Naive B cell (primary cell): ENCODE measurements around the gene SH3PXD2A. TPM values are rescaled to one million over a fixed set of nuclear protein-coding genes. Genes with fewer than 3 reads are reported as not detected.
"Not testable (repeated sequence)": the region's sequence is repeated elsewhere in the genome, so short reads cannot be mapped to it uniquely, and the experiment has no call there.

Source experiments
- ATAC-seq, 2 donors: fragments of 150-1000 bp; cut with Tn5 transposase; 2 replicates each; pipeline ENCODE4 v1.10.0; 2021; ENCODE audit warnings: low read depth in 2 of 2, mild to moderate bottlenecking in 2 of 2, moderate library complexity in 2 of 2
- DNase-seq: peaks from one replicate; pipeline ENCODE4 v3.0.0; 2022
- H3K27ac Mint-ChIP-seq, 6 donors: one replicate each; pipeline ENCODE4 v1.8.0; 2020 to 2022; ENCODE audit warnings: mild to moderate bottlenecking in 6 of 6, mixed read lengths in 6 of 6, moderate library complexity in 5 of 6, inconsistent platforms in 2 of 6
- H3K27me3 Mint-ChIP-seq, 3 donors: one replicate each; pipeline ENCODE4 v1.8.0; 2021 to 2022; ENCODE audit warnings: mixed read lengths in 3 of 3, mild to moderate bottlenecking in 1 of 3
- H3K36me3 Mint-ChIP-seq, 2 donors: one replicate each; pipeline ENCODE4 v1.8.0; 2020 to 2022; ENCODE audit warnings: mixed read lengths in 2 of 2, inconsistent platforms in 1 of 2, mild to moderate bottlenecking in 1 of 2
- H3K4me1 Mint-ChIP-seq, 3 donors: one replicate each; pipeline ENCODE4 v1.8.0; 2020 to 2022; ENCODE audit warnings: mixed read lengths in 3 of 3, inconsistent platforms in 1 of 3, mild to moderate bottlenecking in 1 of 3, moderate library complexity in 1 of 3
- H3K4me3 Mint-ChIP-seq, 8 donors: one replicate each; pipeline ENCODE4 v1.8.0; 2020 to 2022; ENCODE audit warnings: mild to moderate bottlenecking in 8 of 8, mixed read lengths in 8 of 8, moderate library complexity in 8 of 8, inconsistent platforms in 2 of 8
- H3K9me3 Mint-ChIP-seq, 7 donors: one replicate each; pipeline ENCODE4 v1.8.0; 2020 to 2022; ENCODE audit warnings: mixed read lengths in 7 of 7, mild to moderate bottlenecking in 5 of 7, inconsistent platforms in 2 of 7, moderate library complexity in 1 of 7
- polyA plus RNA-seq, 6 donors: library from polyadenylated mRNA; unstranded; fragments of 300-500 nt; fragmentation: Illumina TruSeq; gene quantifications; one replicate each; pipeline ENCODE4 v1.2.3, GENCODE V29; 2021; ENCODE audit warnings: low read depth in 6 of 6

The SH3PXD2A gene
- polyA plus RNA-seq, 6 donors from 2014 or later = 0.47 to 1.4 (median 0.72) TPM; not detected in 1

- Mint-ChIP-seq H3K27ac (no peak overlapping the region), H3K4me1 (no peaks in the 10 kb centered on the region), H3K9me3 (no peaks in the 10 kb centered on the region), H3K27me3 (no peaks in the 10 kb centered on the region), H3K4me3 (no peak overlapping the region), H3K36me3 (peaks cover 0 to 9% of the 10 kb centered on the region in 2 donors)
- no peak for ATAC-seq
- no peak for DNase-seq
These were observed 242.7 kb downstream of the SH3PXD2A start for GRCh38 chr10:103612462-103613365.

- H3K27me3 Mint-ChIP-seq = no peaks in the 10 kb centered on the region
- H3K4me3 Mint-ChIP-seq = no peak overlapping the region
- peaks cover 0 to 2% (median 0%) of the 10 kb centered on the region in 7 donors for H3K9me3 Mint-ChIP-seq
- DNase-seq (no peak), ATAC-seq (no peak)
- peaks cover 0 to 9% of the 10 kb centered on the region in 2 donors for H3K36me3 Mint-ChIP-seq
- no peaks in the 10 kb centered on the region for H3K4me1 Mint-ChIP-seq
- H3K27ac Mint-ChIP-seq = peak overlapping the region in 2 of 6 donors; percentile 32 to 51
These were observed 244.4 kb downstream of the SH3PXD2A start for GRCh38 chr10:103610921-103611511.

- H3K4me3 Mint-ChIP-seq = no peak overlapping the region
- peak overlapping the region in 1 of 6 donors; percentile 20 for H3K27ac Mint-ChIP-seq
- H3K4me1 Mint-ChIP-seq = no peaks in the 10 kb centered on the region
- H3K36me3 Mint-ChIP-seq = peaks cover 0 to 9% of the 10 kb centered on the region in 2 donors
- H3K27me3 Mint-ChIP-seq = no peaks in the 10 kb centered on the region
- ATAC-seq (no peak), DNase-seq (no peak)
- H3K9me3 Mint-ChIP-seq = peaks cover 0 to 5% (median 0%) of the 10 kb centered on the region in 7 donors
These were observed 245.3 kb downstream of the SH3PXD2A start for GRCh38 chr10:103610083-103610472.

GRCh38 chr10:103609231-103610082 is 245.9 kb downstream of the SH3PXD2A start:
- peak overlapping the region in 1 of 6 donors; percentile 81 for H3K27ac Mint-ChIP-seq
- ATAC-seq = no peak
- H3K27me3 Mint-ChIP-seq = no peaks in the 10 kb centered on the region
- H3K9me3 Mint-ChIP-seq = peaks cover 0 to 5% (median 0%) of the 10 kb centered on the region in 7 donors
- H3K36me3 Mint-ChIP-seq = peaks cover 0 to 9% of the 10 kb centered on the region in 2 donors
- no peak for DNase-seq
- H3K4me3 Mint-ChIP-seq = no peak overlapping the region
- no peaks in the 10 kb centered on the region for H3K4me1 Mint-ChIP-seq

GRCh38 chr10:103608056-103608455 is 247.3 kb downstream of the SH3PXD2A start:
- ATAC-seq, H3K4me1 Mint-ChIP-seq, H3K27ac Mint-ChIP-seq, H3K9me3 Mint-ChIP-seq, H3K27me3 Mint-ChIP-seq, H3K4me3 Mint-ChIP-seq, DNase-seq: not testable (repeated sequence)
- peaks cover 0 to 10% of the 10 kb centered on the region in 2 donors for H3K36me3 Mint-ChIP-seq

- ATAC-seq, DNase-seq, H3K9me3 Mint-ChIP-seq, H3K4me1 Mint-ChIP-seq, H3K27me3 Mint-ChIP-seq, H3K27ac Mint-ChIP-seq, H3K4me3 Mint-ChIP-seq: not testable (repeated sequence)
- peaks cover 0 to 14% of the 10 kb centered on the region in 2 donors for H3K36me3 Mint-ChIP-seq
These were observed 248.3 kb downstream of the SH3PXD2A start for GRCh38 chr10:103607051-103607450.

GRCh38 chr10:103606097-103606438 is 249.3 kb downstream of the SH3PXD2A start:
- H3K4me3 Mint-ChIP-seq, H3K36me3 Mint-ChIP-seq, H3K4me1 Mint-ChIP-seq, ATAC-seq, H3K9me3 Mint-ChIP-seq, DNase-seq, H3K27me3 Mint-ChIP-seq: not testable (repeated sequence)
- peak overlapping the region in 1 of 6 donors; percentile 56 for H3K27ac Mint-ChIP-seq

- Mint-ChIP-seq H3K36me3 (peaks cover 0 to 9% of the 10 kb centered on the region in 2 donors), H3K9me3 (peaks cover 0 to 5% (median 0%) of the 10 kb centered on the region in 7 donors), H3K4me3 (no peak overlapping the region), H3K27me3 (no peaks in the 10 kb centered on the region), H3K4me1 (no peaks in the 10 kb centered on the region), H3K27ac (peak overlapping the region in 2 of 6 donors; percentile 9 to 56)
- no peak for ATAC-seq
- peak; percentile 14 for DNase-seq
These were observed 249.8 kb downstream of the SH3PXD2A start for GRCh38 chr10:103605359-103606096.

GRCh38 chr10:103603382-103603781 is 252.0 kb downstream of the SH3PXD2A start:
- H3K36me3 Mint-ChIP-seq = peaks cover 0 to 9% of the 10 kb centered on the region in 2 donors
- DNase-seq (no peak), ATAC-seq (no peak)
- H3K27me3 Mint-ChIP-seq = no peaks in the 10 kb centered on the region
- H3K9me3 Mint-ChIP-seq = peaks cover 0 to 5% (median 0%) of the 10 kb centered on the region in 7 donors
- no peak overlapping the region for H3K4me3 Mint-ChIP-seq
- no peak overlapping the region for H3K27ac Mint-ChIP-seq
- no peaks in the 10 kb centered on the region for H3K4me1 Mint-ChIP-seq

- Mint-ChIP-seq H3K27me3 (no peaks in the 10 kb centered on the region), H3K4me3 (no peak overlapping the region), H3K9me3 (peaks cover 0 to 5% (median 0%) of the 10 kb centered on the region in 7 donors), H3K36me3 (peaks cover 0 to 9% of the 10 kb centered on the region in 2 donors), H3K4me1 (no peaks in the 10 kb centered on the region), H3K27ac (no peak overlapping the region)
- no peak for DNase-seq
- ATAC-seq = no peak
These were observed 252.6 kb downstream of the SH3PXD2A start for GRCh38 chr10:103602852-103603155.

- ATAC-seq (no peak), DNase-seq (no peak)
- no peak overlapping the region for H3K4me3 Mint-ChIP-seq
- H3K4me1 Mint-ChIP-seq = no peaks in the 10 kb centered on the region
- H3K27me3 Mint-ChIP-seq = no peaks in the 10 kb centered on the region
- H3K9me3 Mint-ChIP-seq = peaks cover 0 to 5% (median 0%) of the 10 kb centered on the region in 7 donors
- no peak overlapping the region for H3K27ac Mint-ChIP-seq
- peaks cover 0 to 9% of the 10 kb centered on the region in 2 donors for H3K36me3 Mint-ChIP-seq
These were observed 253.1 kb downstream of the SH3PXD2A start for GRCh38 chr10:103602028-103602851.

GRCh38 chr10:103600956-103601569 is 254.3 kb downstream of the SH3PXD2A start:
- Mint-ChIP-seq H3K27ac (peak overlapping the region in 1 of 6 donors; percentile 74), H3K27me3 (no peaks in the 10 kb centered on the region), H3K9me3 (peaks cover 0 to 3% (median 0%) of the 10 kb centered on the region in 7 donors), H3K4me3 (peak overlapping the region in 1 of 8 donors; percentile 22), H3K4me1 (no peaks in the 10 kb centered on the region), H3K36me3 (peaks cover 0 to 9% of the 10 kb centered on the region in 2 donors)
- DNase-seq (no peak), ATAC-seq (no peak)
